Brain microvascular endothelial cell (primary cell): Measurements from ENCODE around the gene EFHC2.

Experiments
- DNase-seq: peaks from one replicate; pipeline ENCODE4 v3.0.0-alpha.2; 2020
- H3K27ac ChIP-seq: fragments of 250-450 bp; sonication (Bioruptor Pico); 2 replicates; pipeline ENCODE4 v1.5.1; 2020; ENCODE audit warnings: mild to moderate bottlenecking, moderate library complexity
- H3K27me3 ChIP-seq: fragments of 250-450 bp; sonication (Bioruptor Pico); replicated peaks from 2 replicates; pipeline ENCODE4 v1.5.1; 2020; ENCODE audit warnings: mild to moderate bottlenecking
- H3K36me3 ChIP-seq: fragments of 250-450 bp; sonication (Bioruptor Pico); replicated peaks from 2 replicates; pipeline ENCODE4 v1.5.1; 2020; ENCODE audit warnings: mild to moderate bottlenecking
- H3K4me3 ChIP-seq: 2 replicates; pipeline ENCODE4 v1.5.1; 2011; ENCODE audit warnings: low read depth, mild to moderate bottlenecking, control low read depth, low read length, moderate library complexity
- CTCF ChIP-seq: IDR thresholded peaks from 2 replicates; pipeline ENCODE4 v1.5.1; 2011; ENCODE audit warnings: low read depth, mild to moderate bottlenecking, moderate library complexity, low read length, control low read depth, inconsistent platforms; ENCODE audit errors: missing control alignments
- in situ Hi-C: cut with HindIII; loops from 2 replicates; pipeline ENCODE4 v1.10.0; 2017; ENCODE audit warnings: low sequenced_read_pairs, low pct_ligation_motif_present

The EFHC2 gene

GRCh38 chrX:44232081-44232480, 111.4 kb downstream of the EFHC2 start:
- H3K4me3 ChIP-seq = no peak overlapping the region
- no peaks in the 10 kb centered on the region for H3K27me3 ChIP-seq
- H3K36me3 ChIP-seq = no peaks in the 10 kb centered on the region
- TF ChIP-seq CTCF = no peak
- no peak overlapping the region for H3K27ac ChIP-seq
- in situ Hi-C loops = no loop called here
- no peak for DNase-seq

- H3K4me3 ChIP-seq = no peak overlapping the region
- no peaks in the 10 kb centered on the region for H3K36me3 ChIP-seq
- TF ChIP-seq CTCF = no peak
- in situ Hi-C loops = no loop called here
- no peak for DNase-seq
- no peak overlapping the region for H3K27ac ChIP-seq
- H3K27me3 ChIP-seq = no peaks in the 10 kb centered on the region
These were observed 114.9 kb downstream of the EFHC2 start for GRCh38 chrX:44228621-44229020.

DNA sequence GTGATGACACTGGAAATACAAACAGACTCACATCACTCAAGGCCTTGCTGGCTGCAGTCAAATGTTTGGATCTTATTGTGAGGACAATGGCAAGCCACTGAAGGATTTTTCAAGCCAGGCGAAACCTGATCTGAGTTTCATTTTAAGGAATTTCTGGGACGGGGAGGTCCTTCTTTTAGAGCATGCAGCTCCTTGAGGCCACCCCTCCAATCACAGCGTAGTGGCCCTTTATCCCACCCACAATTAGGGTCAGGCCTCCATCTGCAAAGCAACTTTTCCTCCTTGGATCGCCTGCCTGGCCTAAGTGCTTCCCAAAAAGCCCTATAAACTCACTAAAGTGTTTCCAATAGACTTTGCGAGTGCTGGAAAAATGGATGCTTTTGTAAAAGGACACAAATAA, 115.5 kb downstream of the EFHC2 start:
- no peak for DNase-seq
- no peak for TF ChIP-seq CTCF
- in situ Hi-C loops = no loop called here
- Histone ChIP-seq H3K27me3 (no peaks in the 10 kb centered on the region), H3K4me3 (no peak overlapping the region), H3K27ac (no peak overlapping the region), H3K36me3 (no peaks in the 10 kb centered on the region)

GRCh38 chrX:44225667-44226066, 117.8 kb downstream of the EFHC2 start:
- Histone ChIP-seq H3K27ac (no peak overlapping the region), H3K36me3 (no peaks in the 10 kb centered on the region), H3K27me3 (no peaks in the 10 kb centered on the region), H3K4me3 (no peak overlapping the region)
- in situ Hi-C loops = no loop called here
- no peak for DNase-seq
- TF ChIP-seq CTCF = no peak

DNA sequence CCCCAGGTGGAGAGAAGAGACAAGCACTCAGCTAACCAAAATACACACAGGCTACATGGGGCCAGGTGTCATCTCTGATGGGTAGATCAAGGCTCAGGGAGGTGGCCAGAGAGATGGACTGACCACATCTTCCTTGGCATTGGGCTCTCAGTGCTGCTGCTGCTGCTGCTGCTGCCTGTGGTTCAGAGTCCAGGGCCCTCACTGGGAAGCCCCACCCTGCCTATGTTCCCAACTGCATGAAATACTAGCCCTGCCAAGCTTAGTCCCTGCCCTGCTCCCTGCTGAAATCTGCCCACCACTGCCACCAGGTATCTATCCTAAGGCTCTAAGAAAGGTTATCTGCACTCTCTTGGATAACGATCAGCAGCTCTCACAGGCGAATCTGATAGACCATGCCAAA, 118.7 kb downstream of the EFHC2 start:
- Histone ChIP-seq H3K27ac (no peak overlapping the region), H3K4me3 (no peak overlapping the region), H3K27me3 (no peaks in the 10 kb centered on the region), H3K36me3 (no peaks in the 10 kb centered on the region)
- in situ Hi-C loops = no loop called here
- no peak for DNase-seq
- TF ChIP-seq CTCF = no peak

- in situ Hi-C loops = no loop called here
- TF ChIP-seq CTCF = no peak
- Histone ChIP-seq H3K27ac (no peak overlapping the region), H3K36me3 (no peaks in the 10 kb centered on the region), H3K27me3 (no peaks in the 10 kb centered on the region), H3K4me3 (no peak overlapping the region)
- DNase-seq = peak; percentile 54
These were observed 120.3 kb downstream of the EFHC2 start for GRCh38 chrX:44223150-44223549.
